Measurements from ENCODE around the gene GJB3. TPM values are rescaled to one million over a fixed set of nuclear protein-coding genes. Genes with fewer than 3 reads are reported as not detected.

Gene GJB3
- total and polyA plus RNA-seq, 9 of the 15 experiments (the other 6 are each of a cell fraction or from before 2014, with no cell fraction given): not detected

GRCh38 chr1:34780528-34780927 lies 486 bp upstream of the GJB3 start:
- ChIA-PET POLR2A (no interaction called here), CTCF (ENCODE audit: low intra/inter-chr PET ratio) (no interaction called here)
- H3K4me3 ChIP-seq: no peak overlapping the region
- H3K4me1 ChIP-seq (replicated peaks in 1 of 2; ENCODE audit: control insufficient read depth in 2 of 2, insufficient read depth in 2 of 2, low read length in 2 of 2): peaks cover 0 to 16% of the 10 kb centered on the region in 2 experiments; a peak in 1 of 5 replicates
- no peak overlapping the region for H3K27ac ChIP-seq (ENCODE audit: extremely low read depth, low read depth, low read length)
- BruUV-seq (replicated peaks): no TSS peak
- WGBS (ENCODE audit: insufficient coverage, low coverage, missing lambda C conversion rate): 9% methylated on average over 2 of the region's 2 CpGs
- FAIRE-seq: no peak
- in situ Hi-C loops (cut with MboI) (no loop called here), intact Hi-C loops (cut with micrococcal nuclease) (no loop called here)
- no peak overlapping the region for H2AFZ ChIP-seq (ENCODE audit: low read depth, low read length)
- no peaks in the 10 kb centered on the region for H3K79me2 ChIP-seq (ENCODE audit: control insufficient read depth, insufficient read depth, low read length)
- H3K36me3 ChIP-seq (ENCODE audit: control insufficient read depth, insufficient read depth, low read length): no peaks in the 10 kb centered on the region
- H3K4me2 ChIP-seq (ENCODE audit: insufficient read depth, low read length): no peak overlapping the region
- 0 out of 2 replicates have a peak, but pooled peaks cover 3% of the 10 kb centered on the region for H4K20me1 ChIP-seq (replicated peaks; ENCODE audit: control insufficient read depth, insufficient read depth, low read length)
- no peak for DNase-seq (ENCODE audit: extremely low read depth in 1 of 4, low spot score in 3 of 4)
- H3K9me3 ChIP-seq (replicated peaks; ENCODE audit: control insufficient read depth, insufficient read depth, low read depth, low read length): no peaks in the 10 kb centered on the region
- H3K9me1 ChIP-seq (ENCODE audit: control insufficient read depth, insufficient read depth, low read length): no peaks in the 10 kb centered on the region
- no peak for ATAC-seq
- H3K9ac ChIP-seq (ENCODE audit: insufficient read depth in 1 of 2, low read depth in 2 of 2, low read length in 2 of 2): no peak overlapping the region
- H3K27me3 ChIP-seq (ENCODE audit: control insufficient read depth in 2 of 2, insufficient read depth in 2 of 2, low read length in 2 of 2): peaks cover 47 to 79% of the 10 kb centered on the region in 2 experiments
- TF ChIP-seq RAD51 (IDR thresholded peaks at IDR 0.05; ENCODE audit: borderline replicate concordance, low read depth) (no peak), CHD4 (IDR thresholded peaks at IDR 0.05; ENCODE audit: insufficient read depth, insufficient replicate concordance, low read depth, low read length, poor library complexity, severe bottlenecking) (no peak), CBX8 (IDR thresholded peaks at IDR 0.05; ENCODE audit: borderline replicate concordance, extremely low read depth, low read depth, low read length, poor library complexity, severe bottlenecking) (no peak), ARID1B (IDR thresholded peaks at IDR 0.05) (no peak), POLR2AphosphoS2 (IDR thresholded peaks at IDR 0.05; ENCODE audit: low read length) (no peak), ZNF232 (CRISPR knock-in tag; IDR thresholded peaks at IDR 0.05) (no peak), SETDB1 (IDR thresholded peaks at IDR 0.05; ENCODE audit: low read length) (no peak), CREB1 (IDR thresholded peaks at IDR 0.05) (no peak), CREB1 (CRISPR knock-in tag; IDR thresholded peaks at IDR 0.05) (no peak), SPI1 (IDR thresholded peaks at IDR 0.05; ENCODE audit: borderline replicate concordance, low read depth, low read length) (no peak), PTBP1 (IDR thresholded peaks at IDR 0.05; ENCODE audit: low read depth, low read length) (no peak), ATF3 (IDR thresholded peaks at IDR 0.05) (no peak), ATF3 (CRISPR knock-in tag; conservative IDR thresholded peaks at IDR 0.05) (no peak), SRF (CRISPR knock-in tag; IDR thresholded peaks at IDR 0.05) (no peak), PURB (CRISPR knock-in tag; IDR thresholded peaks at IDR 0.05; ENCODE audit: low read depth) (no peak), CEBPZ (IDR thresholded peaks at IDR 0.05; ENCODE audit: borderline replicate concordance, low read depth, low read length) (no peak), ZKSCAN3 (CRISPR knock-in tag; IDR thresholded peaks at IDR 0.05) (no peak)

Data from K562 (cell line).